Gastrocnemius medialis (tissue), 4 donors: ENCODE measurements around the gene CHST13. TPM values are rescaled to one million over a fixed set of nuclear protein-coding genes. Genes with fewer than 3 reads are reported as not detected.
A peak's percentile ranks its signal among the peaks of the same experiment; 100 is the strongest.

Experiments used
- ATAC-seq, 2 donors: fragments of 150-250 bp; one replicate each; pipeline ENCODE4 v1.9.1; 2016
- DNase-seq, 2 donors: peaks; one replicate each; pipeline ENCODE4 v3.0.0-alpha.2; 2019
- H3K27ac ChIP-seq, 4 donors: fragments of 200-600 bp; sonication (generic); 1 replicate in 1 of 4; 2 replicates in 3 of 4; pipeline ENCODE4 v1.5.1; 2016 to 2018; ENCODE audit warnings: mild to moderate bottlenecking in 2 of 4, moderate library complexity in 1 of 4
- H3K27me3 ChIP-seq, 3 donors: fragments of 200-600 bp; sonication (generic) in 2 of 3; 1 replicate in 1 of 3; 2 replicates in 2 of 3; pipeline versions ENCODE4 v1.5.1 to v1.6.0; 2016 to 2019; ENCODE audit warnings: mild to moderate bottlenecking in 1 of 3, moderate library complexity in 1 of 3
- H3K36me3 ChIP-seq, 2 donors: fragments of 200-600 bp; sonication (generic) in 1 of 2; one replicate each; pipeline ENCODE4 v1.5.1; 2017 to 2018
- H3K4me1 ChIP-seq, 2 donors: fragments of 200-600 bp; sonication (generic) in 1 of 2; one replicate each; pipeline ENCODE4 v1.5.1; 2016 to 2017; ENCODE audit warnings: mild to moderate bottlenecking in 2 of 2
- H3K4me3 ChIP-seq, 4 donors: fragments of 200-600 bp; sonication (generic) in 3 of 4; 1 replicate in 1 of 4; 2 replicates in 3 of 4; pipeline ENCODE4 v1.5.1; 2016 to 2019; ENCODE audit warnings: mild to moderate bottlenecking in 2 of 4
- H3K9me3 ChIP-seq, 3 donors: fragments of 200-600 bp; sonication (generic) in 2 of 3; 1 replicate in 1 of 3; 2 replicates in 2 of 3; pipeline ENCODE4 v1.5.1; 2016 to 2019
- CTCF ChIP-seq, 5 experiments: fragments of 450-650 bp in 3 of 5; fragments of 200-600 bp in 2 of 5; sonication (generic) in 2 of 5; IDR thresholded peaks in 4 of 5; conservative IDR thresholded peaks in 1 of 5; 1 replicate in 4 of 5; 2 replicates in 1 of 5; pipeline ENCODE4 v1.5.1; 2016 to 2019; ENCODE audit warnings: antibody characterized with exemption in 5 of 5, mild to moderate bottlenecking in 3 of 5, moderate library complexity in 3 of 5
- POLR2A ChIP-seq, 2 donors: fragments of 450-650 bp; IDR thresholded peaks; one replicate each; pipeline ENCODE4 v1.6.1; 2017; ENCODE audit warnings: antibody characterized with exemption in 2 of 2, mild to moderate bottlenecking in 2 of 2, moderate library complexity in 2 of 2
- in situ Hi-C, 4 donors: fragments of 200-750 bp; cut with MboI; loops; one replicate each; pipeline versions ENCODE4 v1.15.0 to v1.8.0; 2017; ENCODE audit warnings: low sequenced_read_pairs in 4 of 4
- intact Hi-C: fragments of 100-400 bp; cut with DNase I; formaldehyde crosslinking; loops from one replicate; pipeline ENCODE4 v1.15.1; 2023; ENCODE audit warnings: low total_unique reads
- total RNA-seq, 4 donors: library from RNA; depleted of rRNA; stranded (reverse); fragments of >200 nt; gene quantifications; one replicate each; pipeline versions ENCODE4 v1.1.0 to v1.2.3, GENCODE V29; 2016

Gene CHST13
- total RNA-seq, 4 donors from 2014 or later = 0.49 TPM; not detected in 3

GRCh38 chr3:126510308-126510910, 13.5 kb upstream of the CHST13 start:
- no peak for TF ChIP-seq CTCF (IDR thresholded peaks at IDR 0.05 in 4 of 5, conservative IDR thresholded peaks at IDR 0.05 in 1 of 5)
- no peak overlapping the region for H3K4me3 ChIP-seq
- in situ Hi-C loops (no loop called here), intact Hi-C loops (no loop called here)
- H3K27me3 ChIP-seq = no peaks in the 10 kb centered on the region
- H3K27ac ChIP-seq = no peak overlapping the region
- no peaks in the 10 kb centered on the region for H3K36me3 ChIP-seq
- no peak for DNase-seq
- H3K9me3 ChIP-seq = no peaks in the 10 kb centered on the region
- no peak for ATAC-seq
- H3K4me1 ChIP-seq = peaks cover 0 to 6% of the 10 kb centered on the region in 2 donors

GRCh38 chr3:126511291-126511690, 12.7 kb upstream of the CHST13 start:
- Histone ChIP-seq H3K9me3 (no peaks in the 10 kb centered on the region), H3K4me1 (peaks cover 0 to 6% of the 10 kb centered on the region in 2 donors), H3K27ac (no peak overlapping the region), H3K27me3 (no peaks in the 10 kb centered on the region), H3K36me3 (no peaks in the 10 kb centered on the region), H3K4me3 (no peak overlapping the region)
- in situ Hi-C loops (no loop called here), intact Hi-C loops (no loop called here)
- ATAC-seq = peak in 1 of 2 donors; percentile 16
- no peak for DNase-seq
- TF ChIP-seq POLR2A (IDR thresholded peaks at IDR 0.05) (no peak), CTCF (IDR thresholded peaks at IDR 0.05 in 4 of 5, conservative IDR thresholded peaks at IDR 0.05 in 1 of 5) (no peak)

- Histone ChIP-seq H3K9me3 (no peaks in the 10 kb centered on the region), H3K36me3 (no peaks in the 10 kb centered on the region), H3K27me3 (no peaks in the 10 kb centered on the region), H3K4me1 (peaks cover 0 to 6% of the 10 kb centered on the region in 2 donors), H3K4me3 (no peak overlapping the region), H3K27ac (no peak overlapping the region)
- ATAC-seq (peak in 1 of 2 donors; percentile 36), DNase-seq (no peak)
- in situ Hi-C loops = no loop called here
- TF ChIP-seq CTCF (IDR thresholded peaks at IDR 0.05 in 4 of 5, conservative IDR thresholded peaks at IDR 0.05 in 1 of 5) (no peak), POLR2A (IDR thresholded peaks at IDR 0.05) (no peak)
- intact Hi-C loops = no loop called here
These were observed 11.9 kb upstream of the CHST13 start for GRCh38 chr3:126512026-126512425.

- TF ChIP-seq CTCF (IDR thresholded peaks at IDR 0.05 in 4 of 5, conservative IDR thresholded peaks at IDR 0.05 in 1 of 5) (no peak), POLR2A (IDR thresholded peaks at IDR 0.05) (no peak)
- no peak for ATAC-seq
- Histone ChIP-seq H3K27ac (no peak overlapping the region), H3K4me3 (no peak overlapping the region), H3K36me3 (no peaks in the 10 kb centered on the region), H3K9me3 (no peaks in the 10 kb centered on the region), H3K4me1 (peaks cover 0 to 6% of the 10 kb centered on the region in 2 donors), H3K27me3 (no peaks in the 10 kb centered on the region)
- in situ Hi-C loops = no loop called here
- intact Hi-C loops = no loop called here
- no peak for DNase-seq
These were observed 10.9 kb upstream of the CHST13 start for GRCh38 chr3:126512916-126513650.
